Naive thymus-derived CD8-positive, alpha-beta T cell (primary cell): ENCODE results near the gene CDC42EP2. TPM values are rescaled to one million over a fixed set of nuclear protein-coding genes. Genes with fewer than 3 reads are reported as not detected.

ENCODE experiments used
- ATAC-seq, 2 donors: fragments of 150-1000 bp; cut with Tn5 transposase in 1 of 2; sonication (Bioruptor Pico), chemical (Tn5 transposase) in 1 of 2; 1 replicate in 1 of 2; 2 replicates in 1 of 2; pipeline ENCODE4 v1.10.0; 2021; ENCODE audit warnings: mild to moderate bottlenecking in 2 of 2, moderate library complexity in 2 of 2
- POLR2A ChIA-PET: fragments of 350-600 bp; sonication (Branson Sonifier 250); formaldehyde crosslinking; loops from one replicate; lab custom pipeline; 2021; ENCODE audit warnings: antibody characterized with exemption; lab: Charles Lee
- DNase-seq, 10 donors: peaks; one replicate each; pipeline versions ENCODE4 v3.0.0 to v3.0.0-alpha.2; 2020 to 2022
- H3K27ac Mint-ChIP-seq, 10 donors: one replicate each; pipeline ENCODE4 v1.8.0; 2020 to 2022; ENCODE audit warnings: mild to moderate bottlenecking in 10 of 10, mixed read lengths in 10 of 10, moderate library complexity in 4 of 10, inconsistent platforms in 1 of 10
- H3K27me3 Mint-ChIP-seq, 5 donors: one replicate each; pipeline ENCODE4 v1.8.0; 2021 to 2022; ENCODE audit warnings: mixed read lengths in 5 of 5
- H3K36me3 Mint-ChIP-seq, 3 donors: one replicate each; pipeline ENCODE4 v1.8.0; 2020 to 2022; ENCODE audit warnings: mixed read lengths in 3 of 3, mild to moderate bottlenecking in 2 of 3, inconsistent platforms in 1 of 3
- H3K4me1 Mint-ChIP-seq, 4 donors: one replicate each; pipeline ENCODE4 v1.8.0; 2021 to 2022; ENCODE audit warnings: mixed read lengths in 4 of 4
- H3K4me3 Mint-ChIP-seq, 10 donors: one replicate each; pipeline ENCODE4 v1.8.0; 2020 to 2022; ENCODE audit warnings: mild to moderate bottlenecking in 10 of 10, mixed read lengths in 10 of 10, moderate library complexity in 6 of 10, inconsistent platforms in 1 of 10
- H3K9me3 Mint-ChIP-seq, 9 donors: one replicate each; pipeline ENCODE4 v1.8.0; 2020 to 2022; ENCODE audit warnings: mixed read lengths in 9 of 9, mild to moderate bottlenecking in 3 of 9, inconsistent platforms in 1 of 9, moderate library complexity in 1 of 9
- polyA plus RNA-seq, 3 donors: library from polyadenylated mRNA; unstranded; fragments of 300-500 nt; fragmentation: Illumina TruSeq; gene quantifications; one replicate each; pipeline ENCODE4 v1.2.3, GENCODE V29; 2021
- total RNA-seq, 8 experiments: library from RNA in 2 of 8; stranded (reverse) in 2 of 8; gene quantifications; one replicate each; pipeline ENCODE4 v1.2.3 and lab custom pipeline; 2021 to 2026

Gene CDC42EP2
- total and polyA plus RNA-seq, 5 experiments from 2014 or later, result 1.4 TPM; not detected in 4

GRCh38 chr11:65287601-65288000, 27.1 kb upstream of the CDC42EP2 start:
- no peaks in the 10 kb centered on the region for H3K27me3 Mint-ChIP-seq
- no peak overlapping the region for H3K4me3 Mint-ChIP-seq
- H3K27ac Mint-ChIP-seq, result peak overlapping the region in 2 of 10 donors; percentile 24 to 34
- no peak for DNase-seq
- H3K36me3 Mint-ChIP-seq, result peaks cover 4 to 77% (median 12%) of the 10 kb centered on the region in 3 donors
- POLR2A ChIA-PET, result no interaction called here
- H3K4me1 Mint-ChIP-seq, result peaks cover 0 to 9% (median 0%) of the 10 kb centered on the region in 4 donors
- no peak for ATAC-seq
- H3K9me3 Mint-ChIP-seq, result no peaks in the 10 kb centered on the region

DNA sequence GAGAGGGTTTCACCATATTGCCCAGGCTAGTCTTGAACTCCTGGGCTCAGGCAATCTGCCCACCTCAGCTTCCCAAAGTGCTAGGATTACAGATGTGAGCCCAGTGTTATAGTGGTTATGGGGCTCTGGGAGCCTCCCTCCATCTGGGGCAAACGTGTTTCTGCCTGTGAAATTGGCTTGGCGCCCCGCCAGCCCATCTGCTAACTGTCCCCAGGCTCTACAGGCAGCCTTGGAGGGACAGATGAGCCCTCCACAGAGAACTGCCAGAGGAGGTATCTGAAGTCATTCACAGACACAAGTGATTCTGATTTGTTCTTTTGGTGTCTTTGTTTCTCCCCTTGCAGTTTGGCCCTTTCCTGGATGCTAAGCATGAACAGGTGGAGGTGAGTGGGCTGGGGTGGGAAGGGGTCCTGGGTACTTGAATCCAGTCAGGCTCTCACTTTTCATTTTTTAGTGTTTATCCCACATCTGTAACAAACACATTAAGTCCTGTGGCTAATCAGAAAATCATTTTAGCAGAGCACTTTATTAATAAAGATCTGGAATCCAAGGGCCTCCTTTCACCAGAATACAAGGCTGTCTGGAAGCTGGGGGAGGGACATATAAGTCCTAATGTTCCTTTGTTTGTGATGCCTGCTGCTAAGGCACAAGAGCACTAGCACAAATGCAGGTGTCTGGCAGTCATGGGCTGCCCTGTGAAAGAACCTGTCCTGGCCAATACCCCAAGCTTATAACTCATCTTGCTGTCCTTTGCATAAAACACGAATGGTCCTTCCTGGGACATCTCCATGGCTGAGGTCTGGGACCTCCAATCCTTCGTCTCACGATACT, 25.7 kb upstream of the CDC42EP2 start:
- no peak for ATAC-seq
- Mint-ChIP-seq H3K27ac (peak overlapping the region in 3 of 10 donors; percentile 7 to 23 (median 20)), H3K4me3 (no peak overlapping the region), H3K36me3 (peaks cover 4 to 77% (median 12%) of the 10 kb centered on the region in 3 donors), H3K9me3 (no peaks in the 10 kb centered on the region), H3K4me1 (peaks cover 0 to 9% (median 0%) of the 10 kb centered on the region in 4 donors), H3K27me3 (no peaks in the 10 kb centered on the region)
- POLR2A ChIA-PET, result no interaction called here
- no peak for DNase-seq

- peak overlapping the region in 1 of 10 donors; percentile 48 for H3K4me3 Mint-ChIP-seq
- no peaks in the 10 kb centered on the region for H3K9me3 Mint-ChIP-seq
- no peak for ATAC-seq
- H3K27ac Mint-ChIP-seq, result peak overlapping the region in 3 of 10 donors; percentile 13 to 83 (median 63)
- H3K27me3 Mint-ChIP-seq, result no peaks in the 10 kb centered on the region
- H3K4me1 Mint-ChIP-seq, result peaks cover 0 to 9% (median 0%) of the 10 kb centered on the region in 4 donors
- POLR2A ChIA-PET, result no interaction called here
- H3K36me3 Mint-ChIP-seq, result peaks cover 4 to 82% (median 16%) of the 10 kb centered on the region in 3 donors
- DNase-seq, result no peak
Measured at GRCh38 chr11:65290448-65291165, 24.1 kb upstream of the CDC42EP2 start.

- Mint-ChIP-seq H3K9me3 (no peaks in the 10 kb centered on the region), H3K36me3 (peaks cover 4 to 84% (median 19%) of the 10 kb centered on the region in 3 donors), H3K4me3 (no peak overlapping the region), H3K27ac (no peak overlapping the region), H3K4me1 (peaks cover 0 to 9% (median 0%) of the 10 kb centered on the region in 4 donors), H3K27me3 (no peaks in the 10 kb centered on the region)
- POLR2A ChIA-PET, result interaction anchor here (0.6 kb wide), 1 partner anchor 126 kb away, joined by 3 read pairs; no protein-coding TSS in a partner anchor
- ATAC-seq (no peak), DNase-seq (no peak)
Measured at GRCh38 chr11:65291613-65292012, 23.1 kb upstream of the CDC42EP2 start.

DNA sequence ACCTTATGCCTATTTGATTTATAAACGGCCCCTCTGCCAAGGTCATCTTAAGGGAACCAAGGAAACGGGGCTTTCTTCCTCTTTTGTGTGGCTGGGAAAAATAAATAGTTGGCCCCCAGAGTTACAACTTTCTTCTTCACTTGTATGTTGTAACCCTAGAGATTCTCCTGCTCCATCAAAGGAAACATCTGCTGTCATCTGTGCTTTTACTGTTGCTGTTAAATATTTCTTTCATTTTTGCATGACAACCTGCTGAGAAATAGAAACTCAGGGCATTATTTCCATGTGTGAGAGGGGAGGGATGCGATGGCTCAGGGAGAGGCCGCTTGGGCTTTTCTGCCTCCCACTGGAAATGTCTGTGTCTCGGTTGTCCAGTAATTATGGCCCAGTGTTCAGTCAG, 21.8 kb upstream of the CDC42EP2 start:
- no peak for DNase-seq
- H3K4me3 Mint-ChIP-seq, result no peak overlapping the region
- H3K4me1 Mint-ChIP-seq, result peaks cover 0 to 9% (median 0%) of the 10 kb centered on the region in 4 donors
- POLR2A ChIA-PET, result no interaction called here
- H3K36me3 Mint-ChIP-seq, result peaks cover 4 to 82% (median 15%) of the 10 kb centered on the region in 3 donors
- H3K27me3 Mint-ChIP-seq, result no peaks in the 10 kb centered on the region
- no peak overlapping the region for H3K27ac Mint-ChIP-seq
- no peak for ATAC-seq
- no peaks in the 10 kb centered on the region for H3K9me3 Mint-ChIP-seq

- Mint-ChIP-seq H3K36me3 (peaks cover 4 to 75% (median 15%) of the 10 kb centered on the region in 3 donors), H3K27me3 (no peaks in the 10 kb centered on the region), H3K9me3 (no peaks in the 10 kb centered on the region), H3K27ac (peak overlapping the region in 1 of 10 donors; percentile 64), H3K4me1 (peaks cover 0 to 9% (median 0%) of the 10 kb centered on the region in 4 donors), H3K4me3 (no peak overlapping the region)
- DNase-seq (no peak), ATAC-seq (no peak)
- POLR2A ChIA-PET, result interaction anchor here (0.7 kb wide), 1 partner anchor 1656 kb away, joined by 3 read pairs; no protein-coding TSS in a partner anchor
Measured at GRCh38 chr11:65293909-65294381, 20.7 kb upstream of the CDC42EP2 start.

GRCh38 chr11:65295001-65295400, 19.7 kb upstream of the CDC42EP2 start:
- H3K27me3 Mint-ChIP-seq, result no peaks in the 10 kb centered on the region
- H3K9me3 Mint-ChIP-seq, result no peaks in the 10 kb centered on the region
- POLR2A ChIA-PET, result no interaction called here
- ATAC-seq, result no peak
- no peak for DNase-seq
- no peak overlapping the region for H3K27ac Mint-ChIP-seq
- H3K4me3 Mint-ChIP-seq, result no peak overlapping the region
- peaks cover 0 to 66% (median 11%) of the 10 kb centered on the region in 3 donors for H3K36me3 Mint-ChIP-seq
- H3K4me1 Mint-ChIP-seq, result peaks cover 0 to 7% (median 0%) of the 10 kb centered on the region in 4 donors

DNA sequence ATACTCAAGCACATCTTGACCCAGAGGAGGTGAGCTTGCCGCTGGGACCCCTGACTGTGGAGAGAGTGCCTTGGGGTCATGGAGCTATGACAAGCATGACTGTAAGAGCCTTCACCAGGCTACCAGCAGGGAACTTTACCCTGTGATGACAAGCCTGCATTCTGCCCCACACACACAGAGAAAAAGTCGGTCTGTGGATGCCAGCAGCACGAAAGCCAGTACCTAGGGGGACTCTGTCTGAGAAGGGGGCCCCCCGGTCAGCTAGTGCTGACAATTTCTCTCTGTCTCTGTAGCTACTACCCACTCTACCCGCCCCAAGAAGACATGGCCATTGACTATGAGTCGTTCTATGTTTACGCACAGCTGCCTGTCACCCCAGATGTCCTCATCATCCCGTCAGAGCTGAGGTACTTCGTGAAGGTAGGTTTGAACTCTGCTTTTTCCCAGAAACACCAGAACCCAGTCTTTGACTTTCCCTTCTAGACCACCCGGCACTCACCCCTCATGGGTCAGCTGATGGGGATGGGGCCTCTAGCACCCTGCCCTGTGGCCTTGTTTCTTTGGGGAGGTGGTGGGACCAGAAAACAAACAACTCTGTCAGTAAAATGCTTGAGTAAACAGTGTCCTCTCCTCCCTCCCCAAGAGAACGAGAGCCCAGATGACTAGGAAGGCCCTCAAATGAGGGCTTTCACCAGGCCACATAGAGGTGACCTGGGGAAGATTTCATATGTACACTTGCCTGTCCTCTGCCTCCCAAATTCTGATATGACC, 18.9 kb upstream of the CDC42EP2 start:
- H3K36me3 Mint-ChIP-seq, result peaks cover 0 to 60% (median 11%) of the 10 kb centered on the region in 3 donors
- no peak overlapping the region for H3K4me3 Mint-ChIP-seq
- no peaks in the 10 kb centered on the region for H3K9me3 Mint-ChIP-seq
- POLR2A ChIA-PET, result no interaction called here
- H3K27ac Mint-ChIP-seq, result peak overlapping the region in 1 of 10 donors; percentile 43
- DNase-seq (no peak), ATAC-seq (no peak)
- H3K27me3 Mint-ChIP-seq, result no peaks in the 10 kb centered on the region
- peaks cover 0 to 3% (median 0%) of the 10 kb centered on the region in 4 donors for H3K4me1 Mint-ChIP-seq

- Mint-ChIP-seq H3K9me3 (no peaks in the 10 kb centered on the region), H3K27me3 (no peaks in the 10 kb centered on the region), H3K4me1 (peaks cover 0 to 2% (median under 1%) of the 10 kb centered on the region in 4 donors), H3K36me3 (peaks cover 0 to 47% (median 11%) of the 10 kb centered on the region in 3 donors), H3K27ac (peak overlapping the region in 1 of 10 donors; percentile 22), H3K4me3 (no peak overlapping the region)
- DNase-seq (no peak), ATAC-seq (no peak)
- POLR2A ChIA-PET, result no interaction called here
Measured at GRCh38 chr11:65297026-65297672, 17.5 kb upstream of the CDC42EP2 start.

DNA sequence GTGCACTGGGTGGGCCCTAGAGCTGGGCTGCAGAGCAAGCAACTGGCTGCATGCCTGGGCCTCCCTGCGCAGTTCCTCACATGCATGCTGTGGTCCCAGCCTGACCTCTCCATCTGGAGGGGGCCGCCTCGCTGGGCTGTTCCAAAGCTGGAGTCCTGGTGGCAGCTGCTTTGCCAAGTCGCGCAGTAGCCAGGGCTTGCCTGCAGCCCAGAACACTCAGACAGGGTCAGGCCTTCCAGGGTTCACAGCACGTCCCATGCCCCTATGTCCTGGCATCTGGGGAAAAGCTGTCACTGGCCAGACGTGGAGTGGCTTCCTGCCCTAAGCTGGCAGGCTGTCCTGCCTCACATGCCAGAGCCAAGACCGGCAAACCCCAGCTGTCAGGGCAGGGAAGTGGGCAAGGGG, 16.5 kb upstream of the CDC42EP2 start:
- H3K36me3 Mint-ChIP-seq, result peaks cover 0 to 44% (median 11%) of the 10 kb centered on the region in 3 donors
- DNase-seq (no peak), ATAC-seq (no peak)
- no peak overlapping the region for H3K4me3 Mint-ChIP-seq
- POLR2A ChIA-PET, result no interaction called here
- H3K27me3 Mint-ChIP-seq, result no peaks in the 10 kb centered on the region
- H3K9me3 Mint-ChIP-seq, result no peaks in the 10 kb centered on the region
- H3K27ac Mint-ChIP-seq, result no peak overlapping the region
- H3K4me1 Mint-ChIP-seq, result peaks cover 0 to 2% (median under 1%) of the 10 kb centered on the region in 4 donors

DNA sequence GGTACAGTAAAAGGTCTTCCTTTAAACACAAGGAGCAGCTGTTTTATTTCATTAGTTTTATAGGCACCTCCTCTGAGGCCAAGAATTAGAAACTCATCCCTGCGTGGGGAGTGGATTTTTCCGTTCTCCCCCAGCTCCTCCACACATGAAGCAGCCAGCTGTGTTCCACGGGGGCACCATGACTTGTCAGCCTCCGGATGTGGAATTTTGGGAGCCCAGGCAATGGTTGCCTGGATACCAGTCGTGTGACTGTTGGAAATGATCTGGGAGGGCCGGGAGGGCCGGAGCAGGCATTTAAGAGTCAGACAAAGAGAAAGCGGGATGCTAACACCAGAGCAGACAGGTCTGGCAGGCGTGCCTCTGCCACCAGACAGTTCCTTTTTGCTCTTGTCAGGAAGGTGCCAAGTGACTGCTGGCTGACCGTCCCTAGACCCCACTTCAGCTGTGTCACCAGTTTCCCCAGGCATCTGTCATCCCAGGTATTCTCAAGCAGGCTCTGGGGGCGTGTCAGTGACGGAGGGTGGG, 15.9 kb upstream of the CDC42EP2 start:
- Mint-ChIP-seq H3K27ac (no peak overlapping the region), H3K9me3 (no peaks in the 10 kb centered on the region), H3K36me3 (peaks cover 0 to 40% (median 11%) of the 10 kb centered on the region in 3 donors), H3K4me3 (no peak overlapping the region), H3K27me3 (no peaks in the 10 kb centered on the region), H3K4me1 (peaks cover 0 to 2% (median under 1%) of the 10 kb centered on the region in 4 donors)
- POLR2A ChIA-PET, result no interaction called here
- ATAC-seq (no peak), DNase-seq (no peak)
